HG03196 (cell line): ENCODE results near the gene PLEKHO2.

Source experiments
- ATAC-seq: cut with Tn5 transposase; IDR thresholded peaks from one replicate; pipeline ENCODE4 v1.9.1; 2021; ENCODE audit not compliant: unreplicated experiment

PLEKHO2 gene

GRCh38 chr15:64825431-64826294, 16.1 kb upstream of the PLEKHO2 start, which contains the start of gene PIF1:
PIF1 (minus strand) TSS chr15:64825647; CDS start chr15:64824335, 1,312 bp downstream.
- peak; percentile 84 for ATAC-seq

DNA sequence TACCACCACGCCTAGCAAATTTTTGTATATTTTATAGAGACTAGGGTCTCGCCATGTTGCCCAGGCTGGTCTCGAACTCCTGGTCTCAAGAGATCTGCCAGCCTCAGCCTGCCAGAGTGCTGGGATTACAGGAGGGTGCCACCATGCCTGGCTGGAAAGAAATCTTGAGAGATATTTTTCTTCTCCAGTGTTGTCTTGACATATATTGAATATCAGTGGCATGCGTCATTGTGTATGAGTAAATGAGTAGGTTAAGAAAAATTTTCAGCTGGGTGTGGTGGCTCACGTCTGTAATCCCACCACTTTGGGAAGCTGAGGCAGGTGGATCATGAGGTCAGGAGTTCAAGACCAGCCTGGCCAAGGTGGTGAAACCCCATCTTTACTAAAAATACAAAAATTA, 12.7 kb upstream of the PLEKHO2 start:
- no peak for ATAC-seq

DNA sequence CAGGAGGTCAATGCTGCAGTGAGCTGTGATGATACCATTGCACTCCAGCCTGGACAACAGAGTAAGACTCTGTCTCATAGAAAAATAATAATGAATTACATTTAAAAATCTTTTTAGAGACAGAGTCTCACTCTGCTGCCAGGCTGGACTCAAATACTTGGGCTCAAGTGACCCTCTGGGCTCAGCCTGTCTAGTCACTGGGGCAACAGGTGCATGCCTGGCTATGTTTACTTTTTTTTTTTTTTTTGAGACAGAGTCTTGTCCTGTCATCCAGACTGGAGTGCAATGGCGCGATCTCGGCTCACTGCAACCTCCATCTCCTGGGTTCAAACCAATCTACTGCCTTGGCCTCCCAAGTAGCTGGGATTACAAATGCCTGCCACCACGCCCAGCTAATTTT, 8.0 kb upstream of the PLEKHO2 start:
- ATAC-seq, result no peak

- ATAC-seq, result no peak
Observed at GRCh38 chr15:64836023-64836536, 5.6 kb upstream of the PLEKHO2 start.

DNA sequence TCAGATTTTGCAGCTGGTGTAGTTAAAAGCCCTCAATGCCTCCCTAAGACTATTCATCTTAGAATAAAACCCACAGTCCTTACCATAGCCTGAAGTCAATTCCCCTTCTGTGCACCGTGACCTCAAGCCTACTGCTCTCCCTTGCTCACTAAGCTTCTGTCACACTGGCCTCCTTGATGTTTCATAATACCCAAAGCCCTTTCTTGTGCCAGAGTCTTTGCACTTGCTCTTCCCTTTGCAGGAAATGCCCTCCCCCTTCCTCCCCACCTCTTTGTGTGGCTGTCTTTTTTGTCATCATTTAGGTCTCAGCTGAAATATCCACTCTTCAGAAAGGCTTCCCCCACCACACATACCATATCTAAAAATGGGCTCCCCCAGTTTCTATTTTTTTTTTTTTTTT, 4.2 kb upstream of the PLEKHO2 start:
- no peak for ATAC-seq

DNA sequence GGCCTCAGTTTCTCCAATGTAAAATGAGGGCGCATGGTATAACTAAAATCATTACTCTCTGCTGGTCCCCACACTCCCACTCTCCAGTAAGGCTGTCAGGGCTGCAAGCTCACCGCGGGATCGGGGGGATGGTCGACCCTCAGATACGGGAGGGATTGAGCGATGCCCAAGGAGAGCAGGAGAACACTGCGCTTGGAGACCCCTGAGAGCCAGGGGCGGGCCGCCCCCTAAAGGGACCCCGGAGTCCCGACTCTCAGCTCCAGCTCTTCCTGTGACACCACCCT, 713 bp upstream of the PLEKHO2 start:
- ATAC-seq, result no peak

DNA sequence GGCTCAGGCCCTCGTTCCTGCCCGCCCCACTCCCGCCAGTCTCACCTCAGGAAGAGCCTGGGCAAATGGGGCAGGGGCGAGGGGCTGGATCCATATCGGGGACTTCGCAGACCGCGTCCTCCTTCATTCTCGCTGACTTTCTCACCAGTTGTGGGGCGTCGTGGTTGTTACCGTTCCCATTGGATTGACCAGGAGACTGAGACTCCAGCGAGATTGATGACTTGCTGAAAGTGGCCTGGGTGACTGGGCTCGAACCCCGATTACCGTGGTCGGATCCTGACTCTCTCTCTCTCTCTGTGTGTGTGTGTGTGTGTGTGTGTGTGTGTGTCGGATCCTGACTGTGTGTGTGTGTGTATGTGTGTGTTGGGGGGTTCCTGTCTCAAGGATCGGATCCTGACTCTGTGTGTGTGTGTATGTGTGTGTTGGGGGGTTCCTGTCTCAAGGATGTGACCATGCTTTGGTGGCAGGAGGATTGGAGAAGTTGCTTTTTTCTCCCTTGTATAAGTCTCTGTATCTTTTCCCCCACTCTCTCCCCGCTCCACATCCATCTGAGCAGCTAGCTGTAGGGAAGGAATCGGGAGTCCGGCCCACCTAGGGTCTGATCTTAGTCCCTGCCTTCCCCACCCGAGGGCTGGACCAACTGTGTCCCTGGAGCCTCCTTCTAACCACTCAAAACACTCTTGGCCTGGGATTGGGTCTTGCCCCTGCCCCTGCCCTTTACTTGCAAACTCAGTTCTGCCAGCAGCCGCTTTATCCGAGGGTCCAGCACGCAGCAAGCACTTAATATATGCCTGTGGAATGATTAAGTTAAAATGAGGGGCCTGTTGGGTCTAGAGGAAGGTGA, 603 bp downstream of the PLEKHO2 start:
- no peak for ATAC-seq

DNA sequence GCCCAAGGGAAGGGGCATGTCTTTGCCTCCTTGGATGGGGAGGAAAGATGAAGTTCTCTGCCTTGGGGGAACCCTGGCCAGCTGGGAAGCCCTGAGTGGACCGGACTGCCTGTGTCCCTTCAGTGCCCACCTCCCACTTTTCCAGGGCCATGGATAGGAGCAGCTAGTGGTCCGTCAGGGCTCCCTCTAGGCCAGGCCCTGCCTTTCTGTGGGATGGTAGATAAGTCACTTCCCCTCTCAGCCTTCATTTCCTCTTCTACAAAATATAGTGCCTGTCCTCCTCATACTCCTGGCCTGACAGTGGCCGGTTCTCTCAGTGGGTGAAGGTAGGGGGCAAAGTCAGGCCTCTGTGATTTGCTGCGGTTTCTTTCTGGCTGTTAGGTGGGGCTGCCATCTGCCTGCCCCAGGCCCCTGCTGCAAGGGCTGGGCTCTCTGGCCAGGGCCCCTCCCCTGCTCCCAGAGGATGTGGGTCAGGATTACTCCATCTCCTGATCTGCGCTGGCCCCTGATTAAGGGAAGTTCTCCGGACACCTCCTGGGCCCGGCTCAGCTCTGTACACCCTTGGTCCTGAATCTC, 1.4 kb downstream of the PLEKHO2 start:
- ATAC-seq, result no peak

GRCh38 chr15:64843991-64844390, 2.3 kb downstream of the PLEKHO2 start:
- ATAC-seq, result no peak

DNA sequence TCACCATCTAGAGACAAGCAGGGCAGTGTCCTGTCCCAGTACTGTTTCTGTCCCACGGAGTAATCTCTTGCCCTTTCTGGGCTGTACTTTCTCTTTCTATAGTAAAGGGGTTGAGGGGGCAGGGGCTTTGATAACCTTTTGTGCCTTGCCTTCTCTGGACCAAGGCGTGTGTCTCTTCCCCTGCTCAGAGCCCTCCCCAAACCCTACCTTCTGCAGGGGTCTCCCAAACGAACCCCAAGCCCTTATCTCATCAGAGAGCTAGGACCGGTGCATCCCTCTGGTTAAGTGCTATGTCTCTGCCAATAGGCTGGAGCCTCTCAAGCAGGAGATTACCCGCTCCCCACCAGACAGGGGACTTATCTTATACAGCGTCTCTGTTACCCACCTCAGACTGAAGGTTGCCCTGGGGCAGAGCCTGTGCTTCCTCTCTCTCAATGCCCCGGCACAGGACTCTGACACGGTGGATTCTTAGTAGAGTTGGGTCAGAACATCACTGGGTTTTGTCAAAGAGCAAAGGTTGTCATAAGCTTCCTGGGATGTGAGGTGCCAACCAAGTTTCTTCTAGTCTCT, 2.9 kb downstream of the PLEKHO2 start:
- ATAC-seq, result no peak

- ATAC-seq, result no peak
Observed at GRCh38 chr15:64845183-64845611, 3.5 kb downstream of the PLEKHO2 start.

- ATAC-seq, result no peak
Observed at GRCh38 chr15:64845831-64846595, 4.3 kb downstream of the PLEKHO2 start.

GRCh38 chr15:64847016-64847415, 5.3 kb downstream of the PLEKHO2 start:
- ATAC-seq, result no peak

- ATAC-seq, result no peak
Observed at GRCh38 chr15:64847448-64847847, 5.7 kb downstream of the PLEKHO2 start.

DNA sequence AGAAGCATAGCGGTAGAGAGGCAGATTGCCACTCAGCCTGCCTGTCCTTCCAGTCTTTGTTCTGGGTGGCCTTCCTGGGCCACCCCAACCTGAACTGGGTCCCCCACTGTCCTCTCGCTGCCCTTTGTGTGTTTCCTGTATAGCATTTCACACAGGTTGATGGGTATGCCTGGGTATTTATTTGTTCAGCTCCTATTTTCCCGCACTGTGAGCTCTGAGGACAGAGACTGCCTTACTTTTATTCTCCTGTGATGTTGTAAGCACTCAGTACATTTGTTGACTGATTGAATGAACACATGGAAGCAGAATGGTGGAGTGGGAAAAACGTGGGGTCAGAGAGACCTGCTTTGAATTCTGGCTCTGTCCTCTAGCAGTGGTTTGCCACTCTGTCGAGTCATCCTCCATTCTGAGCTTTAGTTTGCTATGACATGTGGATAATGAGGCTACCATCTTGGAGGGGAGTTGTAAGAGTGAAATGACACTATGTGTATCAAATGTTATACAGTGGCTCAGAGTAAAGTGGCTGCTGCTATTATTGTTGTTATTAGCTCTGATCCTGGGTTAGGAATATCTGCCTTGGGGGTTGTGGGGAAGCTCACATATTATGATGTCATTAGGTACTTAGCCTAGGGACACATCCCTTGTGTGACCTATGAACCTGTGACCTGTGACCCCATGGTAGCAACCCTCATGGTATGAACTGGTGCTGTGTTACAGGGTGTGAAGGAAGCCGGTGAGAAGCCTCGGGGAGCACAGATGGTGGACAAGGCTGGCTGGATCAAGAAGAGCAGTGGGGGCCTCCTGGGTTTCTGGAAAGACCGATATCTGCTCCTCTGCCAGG, 6.4 kb downstream of the PLEKHO2 start:
- ATAC-seq, result no peak

- ATAC-seq, result no peak
Observed at GRCh38 chr15:64850778-64851502, 9.2 kb downstream of the PLEKHO2 start.

DNA sequence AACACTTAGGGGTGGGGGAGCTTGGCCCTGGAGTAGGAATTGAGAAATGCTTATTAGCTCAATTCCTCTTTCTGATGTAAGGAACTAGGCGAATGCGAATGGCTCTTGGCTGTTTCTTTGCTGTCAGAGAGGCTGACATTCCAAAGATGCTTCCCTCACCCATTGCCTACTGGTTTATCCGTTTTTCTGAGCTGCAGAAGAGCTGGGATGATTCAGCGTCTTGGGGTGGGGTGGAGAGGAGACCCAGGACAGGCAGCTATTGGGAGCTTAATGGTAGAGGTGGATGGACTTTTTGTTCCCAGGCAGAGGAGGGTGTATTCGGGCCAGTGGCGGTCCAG, 9.8 kb downstream of the PLEKHO2 start:
- no peak for ATAC-seq

GRCh38 chr15:64854041-64854440, 12.3 kb downstream of the PLEKHO2 start:
- no peak for ATAC-seq

DNA sequence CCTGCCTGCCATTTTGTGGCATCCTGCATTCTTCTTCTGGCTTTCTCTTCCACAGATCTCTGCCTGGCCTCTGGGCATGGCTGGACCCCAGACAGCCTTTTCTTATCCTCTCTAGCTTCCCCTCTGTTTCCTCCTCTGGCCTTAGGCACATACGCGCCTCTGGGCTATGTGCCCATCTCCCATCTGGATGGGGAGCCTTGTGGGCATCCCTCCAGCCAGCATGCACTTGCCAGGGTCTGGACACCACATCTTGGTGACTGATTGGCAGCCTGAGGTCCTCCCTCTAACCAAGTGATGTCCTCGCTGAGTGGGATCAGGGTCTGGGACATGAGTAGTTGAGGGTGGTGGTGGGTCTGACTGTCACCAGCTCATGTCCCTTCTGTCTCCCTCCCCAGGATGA, 12.8 kb downstream of the PLEKHO2 start:
- ATAC-seq, result no peak
